Kidney epithelial cell (primary cell): ENCODE measurements around the gene ZNF92. TPM values are rescaled to one million over a fixed set of nuclear protein-coding genes. Genes with fewer than 3 reads are reported as not detected.
"Not testable (repeated sequence)": the region's sequence is repeated elsewhere in the genome, so short reads cannot be mapped to it uniquely, and the experiment has no call there.

ENCODE experiments used
- DNase-seq: peaks from one replicate; pipeline ENCODE4 v3.0.0-alpha.2; 2010; ENCODE audit warnings: low read depth
- H3K27me3 ChIP-seq: 2 replicates; pipeline ENCODE4 v1.6.0; 2011; ENCODE audit warnings: low read length; ENCODE audit not compliant: control insufficient read depth, insufficient read depth
- H3K36me3 ChIP-seq: 2 replicates; pipeline ENCODE4 v1.5.1; 2011; ENCODE audit warnings: low read length; ENCODE audit not compliant: control insufficient read depth, insufficient read depth
- H3K4me3 ChIP-seq: 2 replicates; pipeline ENCODE4 v1.5.1; 2011; ENCODE audit warnings: low read depth, mild to moderate bottlenecking, control low read depth, low read length
- total RNA-seq: library from RNA; depleted of rRNA; stranded (reverse); fragments of >200 nt; gene quantifications from 2 replicates; pipeline ENCODE4 v1.2.3, GENCODE V29; 2015
- TF ChIP-seq, protein P1 (sequence below): IDR thresholded peaks from 2 replicates; pipeline ENCODE4 v1.5.1; 2011; ENCODE audit warnings: mild to moderate bottlenecking, moderate library complexity, low read length, control low read depth, inconsistent platforms; ENCODE audit not compliant: insufficient read depth, poor library complexity, severe bottlenecking

The ZNF92 gene
- total RNA-seq, 1 donor from 2014 or later = 13.7 TPM

GRCh38 chr7:65409363-65409762 is 35.7 kb downstream of the ZNF92 start:
- Histone ChIP-seq H3K27me3 (no peaks in the 10 kb centered on the region), H3K4me3 (no peak overlapping the region), H3K36me3 (no peaks in the 10 kb centered on the region)
- DNase-seq = no peak
- TF ChIP-seq, protein P1, sequence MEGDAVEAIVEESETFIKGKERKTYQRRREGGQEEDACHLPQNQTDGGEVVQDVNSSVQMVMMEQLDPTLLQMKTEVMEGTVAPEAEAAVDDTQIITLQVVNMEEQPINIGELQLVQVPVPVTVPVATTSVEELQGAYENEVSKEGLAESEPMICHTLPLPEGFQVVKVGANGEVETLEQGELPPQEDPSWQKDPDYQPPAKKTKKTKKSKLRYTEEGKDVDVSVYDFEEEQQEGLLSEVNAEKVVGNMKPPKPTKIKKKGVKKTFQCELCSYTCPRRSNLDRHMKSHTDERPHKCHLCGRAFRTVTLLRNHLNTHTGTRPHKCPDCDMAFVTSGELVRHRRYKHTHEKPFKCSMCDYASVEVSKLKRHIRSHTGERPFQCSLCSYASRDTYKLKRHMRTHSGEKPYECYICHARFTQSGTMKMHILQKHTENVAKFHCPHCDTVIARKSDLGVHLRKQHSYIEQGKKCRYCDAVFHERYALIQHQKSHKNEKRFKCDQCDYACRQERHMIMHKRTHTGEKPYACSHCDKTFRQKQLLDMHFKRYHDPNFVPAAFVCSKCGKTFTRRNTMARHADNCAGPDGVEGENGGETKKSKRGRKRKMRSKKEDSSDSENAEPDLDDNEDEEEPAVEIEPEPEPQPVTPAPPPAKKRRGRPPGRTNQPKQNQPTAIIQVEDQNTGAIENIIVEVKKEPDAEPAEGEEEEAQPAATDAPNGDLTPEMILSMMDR = no peak

DNA sequence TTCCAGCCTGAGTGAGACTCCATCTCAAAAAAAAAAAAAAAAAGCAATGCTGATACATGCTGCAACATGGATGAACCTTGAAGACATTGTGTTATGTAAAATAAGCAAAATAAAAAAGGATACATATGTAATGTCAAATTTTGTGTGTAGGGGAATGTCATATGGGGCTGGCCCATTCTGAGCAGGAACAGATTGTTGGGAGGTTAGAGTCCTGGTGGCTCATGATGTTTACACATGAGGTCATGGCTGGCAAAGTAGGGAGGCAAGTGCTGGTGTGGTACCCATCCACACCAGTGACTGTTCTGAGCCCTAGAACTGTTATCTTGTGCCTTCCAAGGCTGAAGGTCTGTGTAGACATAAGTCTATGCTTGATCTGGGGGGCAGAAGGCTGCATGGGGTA is 37.6 kb downstream of the ZNF92 start:
- TF ChIP-seq, protein P1 = no peak
- Histone ChIP-seq H3K36me3 (no peaks in the 10 kb centered on the region), H3K4me3 (no peak overlapping the region), H3K27me3 (no peaks in the 10 kb centered on the region)
- no peak for DNase-seq

DNA sequence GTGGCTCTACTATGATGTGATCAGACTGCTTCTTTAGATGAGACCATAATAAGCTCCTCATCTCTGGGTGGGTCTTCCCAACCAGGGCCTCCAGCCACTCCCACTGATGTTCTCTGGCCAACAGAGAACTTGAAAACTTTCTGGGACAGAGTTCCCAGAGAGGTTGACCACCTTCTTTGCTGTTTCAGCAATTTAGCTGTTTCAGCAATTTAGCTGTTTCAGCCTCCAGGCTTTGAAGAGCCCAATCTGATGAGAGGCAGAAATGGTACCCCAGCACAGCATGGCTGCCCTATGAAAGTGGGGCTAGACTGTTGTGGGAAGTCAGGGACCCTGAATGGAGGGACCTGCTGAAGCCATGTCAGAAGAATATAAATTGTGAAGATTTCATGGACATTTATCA is 49.0 kb downstream of the ZNF92 start:
- no peaks in the 10 kb centered on the region for H3K36me3 ChIP-seq
- H3K4me3 ChIP-seq = no peak overlapping the region
- no peaks in the 10 kb centered on the region for H3K27me3 ChIP-seq
- no peak for DNase-seq
- TF ChIP-seq, protein P1 = no peak

DNA sequence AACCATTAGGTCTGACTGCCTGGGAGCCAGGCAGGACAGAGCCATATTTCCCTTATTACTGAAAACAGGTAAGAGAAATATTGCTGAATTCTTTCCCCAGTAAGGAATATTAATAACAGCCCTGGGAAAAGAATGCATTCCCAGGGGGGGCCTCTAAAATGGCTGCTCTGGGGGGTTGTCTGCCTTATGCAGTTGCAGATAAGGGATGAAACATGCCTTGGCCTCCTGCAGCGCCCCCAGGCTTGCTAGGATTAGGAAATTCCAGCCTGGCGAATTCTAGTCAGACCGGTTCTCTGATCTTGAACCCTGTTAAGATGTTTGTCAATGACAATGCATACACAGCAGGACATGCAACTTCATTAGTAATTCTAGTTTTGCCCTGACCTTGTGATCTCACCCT is 49.6 kb downstream of the ZNF92 start:
- not testable (repeated sequence) for H3K4me3 ChIP-seq, H3K27me3 ChIP-seq, H3K36me3 ChIP-seq, DNase-seq

GRCh38 chr7:65429642-65430343 is 56.1 kb downstream of the ZNF92 start:
- no peaks in the 10 kb centered on the region for H3K27me3 ChIP-seq
- no peaks in the 10 kb centered on the region for H3K36me3 ChIP-seq
- TF ChIP-seq, protein P1 = no peak
- DNase-seq = no peak
- no peak overlapping the region for H3K4me3 ChIP-seq

DNA sequence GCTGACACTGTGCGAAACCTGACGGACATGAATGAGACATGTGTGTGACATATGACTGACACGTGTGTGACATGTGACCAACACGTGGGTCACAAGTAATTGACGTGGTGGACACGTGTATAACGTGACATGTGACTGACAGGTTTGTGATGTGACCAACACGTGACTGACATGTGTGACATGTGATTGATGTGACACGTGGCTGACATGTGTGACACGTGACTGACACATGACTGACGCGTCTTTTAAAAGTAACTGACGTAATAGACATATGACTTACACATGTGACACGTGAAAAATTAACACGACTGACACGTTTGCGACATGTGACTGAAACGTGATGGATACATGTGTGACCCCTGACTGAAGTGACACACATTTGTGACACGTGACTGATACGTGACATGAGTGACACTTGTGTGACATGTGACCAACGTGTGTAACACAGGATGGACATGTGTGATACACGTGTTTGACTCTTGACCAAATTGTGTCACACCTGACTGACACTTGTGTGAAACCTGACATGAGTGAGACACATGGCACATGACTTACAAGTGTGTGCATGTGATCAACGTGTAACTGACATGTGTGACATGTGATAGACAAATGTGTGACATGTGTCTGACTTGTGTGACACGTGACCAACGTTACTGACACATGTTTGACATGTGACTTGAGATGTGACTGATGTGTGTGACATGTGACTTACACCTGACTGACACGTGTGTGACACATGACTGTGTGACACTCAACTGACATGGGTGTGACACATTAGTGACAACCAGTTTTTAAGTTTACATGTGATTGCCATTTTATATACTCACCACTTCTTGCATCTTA is 56.9 kb downstream of the ZNF92 start:
- H3K4me3 ChIP-seq = no peak overlapping the region
- no peaks in the 10 kb centered on the region for H3K36me3 ChIP-seq
- TF ChIP-seq, protein P1 = no peak
- no peak for DNase-seq
- H3K27me3 ChIP-seq = no peaks in the 10 kb centered on the region
